NCI-H1092 (cell line): ENCODE results near the gene CACNG6.
A peak's percentile ranks its signal among the peaks of the same experiment; 100 is the strongest.

Experiments
- DNase-seq: peaks from one replicate; lab custom pipeline; 2025; lab: John Stamatoyannopoulos, UW

Gene CACNG6

GRCh38 chr19:53969366-53969765, 22.1 kb upstream of the CACNG6 start:
- no peak for DNase-seq

DNA sequence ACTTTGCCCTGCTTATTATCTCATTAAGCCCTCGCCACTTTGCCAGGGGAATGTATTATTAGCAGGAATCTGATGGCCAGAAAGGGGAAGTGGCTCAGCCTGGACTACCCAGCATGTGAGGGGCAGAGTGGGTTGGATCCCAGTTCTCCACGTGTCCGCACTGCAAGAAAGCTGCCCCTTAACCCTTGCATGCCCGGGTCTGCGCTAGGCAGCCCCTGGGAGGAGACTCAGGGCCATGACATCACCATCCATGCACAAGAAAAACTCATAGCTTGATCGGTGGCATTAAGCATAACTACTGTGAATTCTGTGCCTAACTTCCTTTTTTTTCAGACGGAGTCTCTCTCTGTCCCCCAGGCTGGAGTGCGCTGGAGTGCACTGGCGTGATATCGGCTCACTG, 19.8 kb upstream of the CACNG6 start:
- no peak for DNase-seq

GRCh38 chr19:53977429-53977990, 13.9 kb upstream of the CACNG6 start:
- peak; percentile 48 for DNase-seq

- no peak for DNase-seq
These were observed 13.3 kb upstream of the CACNG6 start for GRCh38 chr19:53977991-53978731.

- DNase-seq, result no peak
These were observed 12.2 kb upstream of the CACNG6 start for GRCh38 chr19:53978975-53979801.

DNA sequence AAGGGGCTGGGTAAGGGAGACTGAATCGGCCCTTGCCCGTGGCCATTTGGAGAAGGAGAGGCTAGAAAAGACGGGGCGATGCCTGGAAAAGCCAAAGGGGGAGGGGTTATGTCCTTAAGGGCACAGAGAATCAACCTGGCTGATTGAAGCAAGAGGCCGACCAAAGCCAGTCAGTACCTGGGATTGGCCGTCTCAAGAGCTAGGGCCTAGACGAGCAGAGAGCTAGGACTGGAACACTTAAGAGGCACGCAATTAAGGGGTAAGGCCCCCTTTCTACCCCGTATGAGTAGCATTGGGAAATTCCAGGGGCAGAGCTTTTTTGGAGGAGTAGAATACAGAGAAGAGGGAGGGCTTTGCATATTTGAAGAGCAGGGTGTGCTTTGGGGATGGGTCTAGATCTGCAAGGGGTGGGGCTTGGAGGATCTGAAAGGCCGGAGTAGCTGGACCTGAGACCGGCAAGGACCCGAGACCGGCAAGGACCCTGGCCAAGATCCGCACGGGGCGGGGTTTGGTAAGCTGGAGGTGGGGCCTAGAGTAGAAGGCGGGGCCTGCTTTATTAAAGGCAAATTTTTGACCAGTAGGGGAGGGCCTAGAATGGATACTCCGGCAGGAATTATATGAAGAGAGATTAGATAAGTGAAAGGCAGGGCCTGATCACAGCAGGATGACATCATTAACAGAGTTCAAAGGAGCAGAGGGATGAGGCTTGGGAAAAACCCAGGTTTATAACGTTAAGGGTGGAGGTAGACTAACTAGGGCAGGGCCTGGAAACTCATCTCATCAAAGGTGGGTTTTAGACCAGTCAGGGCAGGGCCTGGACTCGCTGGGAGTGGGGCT, 10.7 kb upstream of the CACNG6 start:
- no peak for DNase-seq

DNA sequence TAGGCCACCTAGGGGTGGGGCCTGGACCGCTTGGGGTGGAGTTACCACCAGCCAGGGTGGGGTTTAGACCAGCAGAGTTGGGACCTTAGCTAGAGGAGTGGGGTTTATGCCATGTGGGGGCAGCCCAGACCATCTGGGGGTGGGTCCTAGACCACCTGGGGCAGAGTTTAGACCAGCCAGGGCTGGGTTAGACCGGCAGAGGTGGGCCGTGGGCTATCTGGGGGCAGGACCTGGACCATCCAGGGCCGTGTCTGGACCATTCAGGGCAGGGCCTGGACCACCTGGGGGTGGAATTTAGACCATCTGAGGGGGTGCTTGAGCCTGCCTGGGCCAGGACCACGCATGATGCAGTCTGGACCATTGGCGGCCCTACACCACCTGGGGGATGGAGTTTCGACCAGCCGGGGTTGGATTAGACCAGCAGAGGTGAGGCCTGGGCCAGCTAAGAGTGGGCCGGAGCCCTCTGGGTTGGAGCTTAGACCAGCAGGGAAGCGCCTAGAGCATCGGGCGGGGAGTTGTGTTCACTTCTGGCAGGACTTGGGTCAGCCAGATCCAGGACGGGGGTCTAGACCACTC, 10.0 kb upstream of the CACNG6 start:
- no peak for DNase-seq

DNA sequence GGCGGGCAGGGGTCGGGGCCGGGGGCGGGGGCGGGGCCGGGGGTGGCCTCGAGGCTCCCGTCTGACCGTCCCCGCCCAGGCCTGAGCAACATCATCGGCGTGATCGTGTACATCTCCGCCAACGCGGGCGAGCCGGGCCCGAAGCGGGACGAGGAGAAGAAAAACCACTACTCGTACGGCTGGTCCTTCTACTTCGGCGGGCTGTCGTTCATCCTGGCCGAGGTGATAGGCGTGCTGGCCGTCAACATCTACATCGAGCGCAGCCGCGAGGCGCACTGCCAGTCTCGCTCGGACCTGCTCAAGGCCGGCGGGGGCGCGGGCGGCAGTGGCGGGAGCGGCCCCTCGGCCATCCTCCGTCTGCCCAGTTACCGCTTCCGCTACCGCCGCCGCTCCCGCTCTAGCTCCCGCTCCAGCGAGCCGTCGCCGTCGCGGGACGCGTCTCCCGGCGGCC, 9.4 kb upstream of the CACNG6 start:
- DNase-seq, result no peak

DNA sequence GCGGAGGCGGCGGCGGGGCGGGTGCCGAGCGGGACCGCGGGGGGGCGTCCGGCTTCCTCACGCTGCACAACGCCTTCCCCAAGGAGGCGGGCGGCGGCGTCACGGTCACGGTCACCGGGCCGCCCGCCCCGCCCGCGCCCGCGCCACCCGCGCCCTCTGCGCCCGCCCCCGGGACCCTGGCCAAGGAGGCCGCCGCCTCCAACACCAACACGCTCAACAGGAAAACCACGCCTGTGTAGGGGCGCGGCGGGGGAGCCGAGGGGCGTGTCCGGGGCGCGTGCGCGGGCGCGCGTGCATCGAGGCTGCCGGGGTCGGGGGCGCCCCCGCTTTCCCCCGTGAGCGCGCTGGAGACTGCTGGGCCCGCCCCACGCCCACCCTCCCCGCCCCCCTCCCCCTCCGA, 8.8 kb upstream of the CACNG6 start:
- no peak for DNase-seq

- DNase-seq, result no peak
These were observed 7.8 kb upstream of the CACNG6 start for GRCh38 chr19:53983457-53984289.

DNA sequence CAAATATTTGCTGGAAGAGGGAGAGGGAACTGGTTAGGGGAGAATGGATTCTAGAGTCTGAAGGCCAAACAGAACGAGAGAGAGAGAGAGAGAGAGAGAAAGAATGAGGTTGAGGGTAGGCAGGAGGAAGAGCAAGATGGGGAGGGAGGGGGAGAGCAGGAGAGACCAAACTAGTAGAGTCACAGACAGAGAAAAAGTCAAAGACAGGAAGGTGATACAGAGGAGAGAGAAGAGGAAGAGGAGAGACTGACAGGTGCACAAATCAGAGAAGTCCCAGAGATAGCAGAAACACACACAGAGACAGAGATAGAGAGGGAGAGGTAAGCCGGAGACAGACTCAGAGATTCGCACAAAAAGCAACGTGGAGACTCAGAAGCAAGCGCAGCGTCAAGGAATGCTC, 5.6 kb upstream of the CACNG6 start:
- DNase-seq, result no peak

GRCh38 chr19:53988981-53989380, 2.5 kb upstream of the CACNG6 start:
- no peak for DNase-seq

GRCh38 chr19:53989600-53990533, 1.6 kb upstream of the CACNG6 start:
- no peak for DNase-seq

DNA sequence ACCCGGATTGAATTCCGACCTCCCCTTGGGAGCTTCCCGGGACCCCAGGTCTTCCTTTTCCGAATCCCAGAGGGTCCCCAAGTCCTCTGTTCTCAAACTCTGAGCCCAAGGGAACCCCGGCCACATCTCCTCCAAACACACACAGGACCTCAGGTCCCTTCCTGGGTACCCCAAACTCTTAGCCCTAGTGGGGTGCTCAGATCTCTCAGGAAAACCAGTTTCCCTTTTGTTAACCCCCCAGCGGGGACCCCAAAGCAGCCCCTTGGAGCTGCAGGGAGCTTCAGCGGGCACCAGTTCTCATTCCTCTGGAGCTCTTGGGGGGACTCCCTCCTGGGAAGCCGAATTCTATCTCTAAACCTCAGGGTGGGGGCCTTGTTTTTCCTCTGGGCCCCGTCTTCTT, 774 bp downstream of the CACNG6 start:
- no peak for DNase-seq

- no peak for DNase-seq
These were observed 1.4 kb downstream of the CACNG6 start for GRCh38 chr19:53992815-53993214.

DNA sequence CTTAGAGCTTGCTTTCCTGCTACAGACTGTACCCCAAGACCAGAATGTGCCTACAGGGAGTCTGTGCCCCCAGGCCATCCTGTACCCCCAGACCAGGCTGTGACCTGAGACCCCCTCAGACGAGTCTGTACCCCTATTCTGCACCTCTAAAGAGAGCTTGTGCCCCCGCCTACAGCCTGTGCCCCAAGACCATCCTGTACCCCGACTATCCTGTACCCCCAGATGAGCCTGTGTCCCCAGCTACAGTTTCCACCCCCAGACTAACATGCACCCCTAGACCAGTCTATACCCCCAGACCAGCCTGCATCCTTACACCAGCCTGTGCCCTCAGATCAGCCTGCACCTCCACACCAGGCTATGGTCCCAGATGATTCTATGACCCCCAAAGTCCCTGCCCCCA, 2.0 kb downstream of the CACNG6 start:
- DNase-seq, result no peak

- DNase-seq, result no peak
These were observed 3.4 kb downstream of the CACNG6 start for GRCh38 chr19:53994811-53995210.

DNA sequence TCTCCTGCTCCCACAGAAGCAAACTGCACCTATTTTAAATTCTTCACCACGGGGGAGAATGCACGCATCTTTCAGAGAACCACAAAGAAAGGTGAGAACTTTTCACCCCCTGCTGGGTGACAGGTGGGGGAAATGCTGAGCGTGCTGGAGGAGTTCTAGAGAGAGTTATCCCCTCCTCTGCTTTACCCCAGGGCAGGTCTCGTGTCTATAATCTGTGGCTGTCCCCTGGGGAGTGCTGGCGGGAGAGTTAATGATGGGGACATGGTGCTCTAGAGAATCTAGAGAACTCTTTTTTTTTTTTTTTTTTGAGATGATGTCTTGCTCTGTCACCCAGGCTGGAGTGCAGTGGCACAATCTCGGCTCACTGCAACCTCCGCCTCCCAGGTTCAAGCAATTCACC, 6.8 kb downstream of the CACNG6 start:
- DNase-seq, result no peak

GRCh38 chr19:53999694-54000093, 8.3 kb downstream of the CACNG6 start:
- DNase-seq, result no peak

- DNase-seq, result no peak
These were observed 10.1 kb downstream of the CACNG6 start for GRCh38 chr19:54001496-54001895.
